Spleen (tissue), 11 donors: ENCODE data around the gene KANTR. TPM values are rescaled to one million over a fixed set of nuclear protein-coding genes. Genes with fewer than 3 reads are reported as not detected.

Experiments
- DNase-seq: peaks from one replicate; pipeline ENCODE4 v3.0.0-alpha.2; 2020
- H3K27ac ChIP-seq, 8 donors: fragments of 200-600 bp; sonication (generic) in 7 of 8; 1 replicate in 4 of 8; 2 replicates in 4 of 8; pipeline versions ENCODE4 v1.5.0 to v1.8.0; 2016 to 2021; ENCODE audit warnings: inconsistent platforms in 4 of 8, mild to moderate bottlenecking in 4 of 8, moderate library complexity in 1 of 8
- H3K27me3 ChIP-seq, 7 donors: fragments of 200-600 bp; sonication (generic) in 6 of 7; replicated peaks in 1 of 7; 1 replicate in 4 of 7; 2 replicates in 3 of 7; pipeline versions ENCODE4 v1.5.0 to v1.8.0; 2016 to 2021; ENCODE audit warnings: inconsistent platforms in 3 of 7, mild to moderate bottlenecking in 1 of 7
- H3K36me3 ChIP-seq, 6 donors: fragments of 200-600 bp; sonication (generic) in 5 of 6; 1 replicate in 4 of 6; 2 replicates in 2 of 6; pipeline versions ENCODE4 v1.5.0 to v1.8.0; 2016 to 2021; ENCODE audit warnings: inconsistent platforms in 2 of 6
- H3K4me1 ChIP-seq, 6 donors: fragments of 200-600 bp; sonication (generic) in 5 of 6; 1 replicate in 3 of 6; 2 replicates in 3 of 6; pipeline versions ENCODE4 v1.5.0 to v1.8.0; 2016 to 2021; ENCODE audit warnings: inconsistent platforms in 3 of 6
- H3K4me3 ChIP-seq, 8 donors: fragments of 200-600 bp; sonication (generic) in 7 of 8; 1 replicate in 4 of 8; 2 replicates in 4 of 8; pipeline versions ENCODE4 v1.5.0 to v1.8.0; 2016 to 2021; ENCODE audit warnings: inconsistent platforms in 4 of 8, mild to moderate bottlenecking in 4 of 8, moderate library complexity in 2 of 8
- H3K9me3 ChIP-seq, 8 donors: fragments of 200-600 bp; sonication (generic) in 7 of 8; 1 replicate in 4 of 8; 2 replicates in 4 of 8; pipeline versions ENCODE4 v1.5.0 to v1.8.0; 2016 to 2021; ENCODE audit warnings: inconsistent platforms in 4 of 8
- POLR2A ChIP-seq, 3 donors: fragments of 450-650 bp; IDR thresholded peaks; one replicate each; pipeline ENCODE4 v1.5.1; 2017; ENCODE audit warnings: antibody characterized with exemption in 3 of 3, mild to moderate bottlenecking in 1 of 3
- POLR2AphosphoS5 ChIP-seq, 3 donors: sonication (generic); formaldehyde crosslinking; IDR thresholded peaks; one replicate each; pipeline ENCODE4 v1.5.1; 2017; ENCODE audit warnings: antibody characterized with exemption in 3 of 3
- WGBS, 5 donors: extraction: QIAGEN DNeasy Blood & Tissue Kit in 3 of 5; methylation state at CpG; one replicate each; pipeline versions ENCODE4 v1.1.5 to v1.1.7; 2013 to 2018; 5-methylcytosine and 5-hydroxymethylcytosine counted together
- intact Hi-C: fragments of 100-400 bp; cut with DNase I; formaldehyde crosslinking; loops from one replicate; pipeline ENCODE4 v1.15.0; 2023; ENCODE audit warnings: low total_unique reads
- polyA plus RNA-seq, 3 donors: library from polyadenylated mRNA; stranded (reverse); fragments of 200-250 nt; gene quantifications; one replicate each; pipeline ENCODE4 v1.2.1, GENCODE V29; 2013
- total RNA-seq, 7 donors: library from RNA; depleted of rRNA in 3 of 7; stranded (reverse); fragments of >200 nt in 3 of 7; fragmentation: NEBNext Ultra II Directional in 4 of 7; extraction: Animal tissue kit (Norgen Biotek cat#: 25700) in 4 of 7; gene quantifications; one replicate each; pipeline versions ENCODE4 v1.1.0 to v1.2.1, GENCODE V29; 2016 to 2021
- TF ChIP-seq, protein P1 (sequence below), 11 experiments: fragments of 200-600 bp in 7 of 11; fragments of 450-650 bp in 4 of 11; sonication (generic) in 4 of 11; IDR thresholded peaks in 8 of 11; conservative IDR thresholded peaks in 3 of 11; 1 replicate in 7 of 11; 2 replicates in 4 of 11; pipeline versions ENCODE4 v1.4.0 to v1.8.0; 2016 to 2021; ENCODE audit warnings: antibody characterized with exemption in 11 of 11, inconsistent platforms in 4 of 11, mild to moderate bottlenecking in 1 of 11
- donor health status: healthy with polysubstance abuse.
- donor health status: DM: no; HTN: no; CAD: no; lungs with moderate emphysema.
- donor health status: DM: no; HTN: no; CAD: no.
- donor health status: Bipolar disorder and iron deficiency.
- donor health status: healthy.
- donor health status: DM: no; HTN: no; CAD: no.
- donor health status: DM: yes; HTN: yes; CAD: no.

The KANTR gene
- total and polyA plus RNA-seq, 10 donors = 4.4 to 34.5 (median 18.1) TPM

DNA sequence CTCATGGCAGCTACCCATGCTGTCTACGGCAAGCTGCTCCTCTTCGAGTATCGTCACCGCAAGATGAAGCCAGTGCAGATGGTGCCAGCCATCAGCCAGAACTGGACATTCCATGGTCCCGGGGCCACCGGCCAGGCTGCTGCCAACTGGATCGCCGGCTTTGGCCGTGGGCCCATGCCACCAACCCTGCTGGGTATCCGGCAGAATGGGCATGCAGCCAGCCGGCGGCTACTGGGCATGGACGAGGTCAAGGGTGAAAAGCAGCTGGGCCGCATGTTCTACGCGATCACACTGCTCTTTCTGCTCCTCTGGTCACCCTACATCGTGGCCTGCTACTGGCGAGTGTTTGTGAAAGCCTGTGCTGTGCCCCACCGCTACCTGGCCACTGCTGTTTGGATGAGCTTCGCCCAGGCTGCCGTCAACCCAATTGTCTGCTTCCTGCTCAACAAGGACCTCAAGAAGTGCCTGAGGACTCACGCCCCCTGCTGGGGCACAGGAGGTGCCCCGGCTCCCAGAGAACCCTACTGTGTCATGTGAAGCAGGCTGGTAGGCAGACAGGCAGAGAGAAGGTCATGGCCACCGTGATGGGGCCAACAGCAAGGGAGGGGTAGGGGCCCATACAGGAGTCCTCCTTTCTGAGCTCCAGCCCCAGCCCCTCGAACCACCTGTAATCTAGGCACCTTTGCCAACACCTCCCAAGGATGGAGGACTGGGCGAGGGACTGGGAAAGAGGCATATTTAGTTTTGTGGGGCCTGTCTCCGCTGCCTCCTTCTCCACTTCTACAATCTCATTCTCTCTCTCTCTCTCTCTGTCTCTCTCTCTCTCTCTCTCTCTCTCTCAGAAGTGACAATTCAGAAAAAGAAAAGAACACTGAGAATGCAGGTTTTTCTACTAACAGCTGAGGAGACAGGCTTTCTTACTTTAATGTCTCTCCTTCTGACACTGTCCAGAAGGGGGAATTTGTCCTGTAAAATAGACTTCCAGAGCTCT, 16.4 kb upstream of the KANTR start:
- Histone ChIP-seq H3K4me1 (peaks cover 0 to 4% (median 3%) of the 10 kb centered on the region in 6 donors), H3K27ac (no peak overlapping the region), H3K36me3 (no peaks in the 10 kb centered on the region), H3K27me3 (no peaks in the 10 kb centered on the region), H3K9me3 (no peaks in the 10 kb centered on the region), H3K4me3 (no peak overlapping the region)
- intact Hi-C loops = no loop called here
- no peak for TF ChIP-seq POLR2A (IDR thresholded peaks at IDR 0.05)
- TF ChIP-seq POLR2AphosphoS5 (IDR thresholded peaks at IDR 0.05) = no peak
- TF ChIP-seq, protein P1, sequence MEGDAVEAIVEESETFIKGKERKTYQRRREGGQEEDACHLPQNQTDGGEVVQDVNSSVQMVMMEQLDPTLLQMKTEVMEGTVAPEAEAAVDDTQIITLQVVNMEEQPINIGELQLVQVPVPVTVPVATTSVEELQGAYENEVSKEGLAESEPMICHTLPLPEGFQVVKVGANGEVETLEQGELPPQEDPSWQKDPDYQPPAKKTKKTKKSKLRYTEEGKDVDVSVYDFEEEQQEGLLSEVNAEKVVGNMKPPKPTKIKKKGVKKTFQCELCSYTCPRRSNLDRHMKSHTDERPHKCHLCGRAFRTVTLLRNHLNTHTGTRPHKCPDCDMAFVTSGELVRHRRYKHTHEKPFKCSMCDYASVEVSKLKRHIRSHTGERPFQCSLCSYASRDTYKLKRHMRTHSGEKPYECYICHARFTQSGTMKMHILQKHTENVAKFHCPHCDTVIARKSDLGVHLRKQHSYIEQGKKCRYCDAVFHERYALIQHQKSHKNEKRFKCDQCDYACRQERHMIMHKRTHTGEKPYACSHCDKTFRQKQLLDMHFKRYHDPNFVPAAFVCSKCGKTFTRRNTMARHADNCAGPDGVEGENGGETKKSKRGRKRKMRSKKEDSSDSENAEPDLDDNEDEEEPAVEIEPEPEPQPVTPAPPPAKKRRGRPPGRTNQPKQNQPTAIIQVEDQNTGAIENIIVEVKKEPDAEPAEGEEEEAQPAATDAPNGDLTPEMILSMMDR (IDR thresholded peaks at IDR 0.05 in 8 of 11, conservative IDR thresholded peaks at IDR 0.05 in 3 of 11) = no peak
- WGBS, 5 donors = 89 to 98% (median 92%) methylated on average over 10 to 27 of the region's 27 CpGs
- DNase-seq = peak; percentile 69

DNA sequence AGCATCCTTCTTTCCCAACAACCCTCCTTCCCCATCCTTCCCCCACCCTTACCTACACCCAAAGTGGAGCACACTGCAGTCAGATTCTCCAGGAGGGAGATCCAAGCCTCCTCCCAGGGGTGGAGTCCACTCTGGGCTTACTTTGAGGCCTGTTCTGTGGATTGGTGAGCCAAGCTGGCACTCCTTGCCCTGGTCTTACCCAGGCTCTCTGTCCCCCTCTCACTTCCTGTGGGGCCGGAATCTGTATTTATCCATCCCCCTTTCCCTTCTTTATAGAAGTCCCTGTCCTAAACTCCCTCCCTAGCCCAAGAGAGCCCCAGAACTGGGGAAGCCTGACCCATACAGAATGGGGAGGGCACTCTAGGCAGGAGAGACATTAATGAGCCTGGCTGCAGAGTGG, 15.0 kb upstream of the KANTR start:
- DNase-seq = no peak
- TF ChIP-seq POLR2AphosphoS5 (IDR thresholded peaks at IDR 0.05) (no peak), POLR2A (IDR thresholded peaks at IDR 0.05) (no peak)
- TF ChIP-seq, protein P1 (IDR thresholded peaks at IDR 0.05 in 8 of 11, conservative IDR thresholded peaks at IDR 0.05 in 3 of 11) = no peak
- H3K36me3 ChIP-seq = no peaks in the 10 kb centered on the region
- H3K27ac ChIP-seq = peak overlapping the region in 1 of 8 donors; percentile 11
- no peaks in the 10 kb centered on the region for H3K9me3 ChIP-seq
- WGBS, 5 donors = 90 to 100% (median 92%) methylated on average over 1 of the region's 1 CpG; no CpG with 5 or more reads in 1 of the 5 donors
- H3K27me3 ChIP-seq = no peaks in the 10 kb centered on the region
- H3K4me3 ChIP-seq = no peak overlapping the region
- intact Hi-C loops = no loop called here
- H3K4me1 ChIP-seq = peaks cover 0 to 13% (median 9%) of the 10 kb centered on the region in 6 donors

DNA sequence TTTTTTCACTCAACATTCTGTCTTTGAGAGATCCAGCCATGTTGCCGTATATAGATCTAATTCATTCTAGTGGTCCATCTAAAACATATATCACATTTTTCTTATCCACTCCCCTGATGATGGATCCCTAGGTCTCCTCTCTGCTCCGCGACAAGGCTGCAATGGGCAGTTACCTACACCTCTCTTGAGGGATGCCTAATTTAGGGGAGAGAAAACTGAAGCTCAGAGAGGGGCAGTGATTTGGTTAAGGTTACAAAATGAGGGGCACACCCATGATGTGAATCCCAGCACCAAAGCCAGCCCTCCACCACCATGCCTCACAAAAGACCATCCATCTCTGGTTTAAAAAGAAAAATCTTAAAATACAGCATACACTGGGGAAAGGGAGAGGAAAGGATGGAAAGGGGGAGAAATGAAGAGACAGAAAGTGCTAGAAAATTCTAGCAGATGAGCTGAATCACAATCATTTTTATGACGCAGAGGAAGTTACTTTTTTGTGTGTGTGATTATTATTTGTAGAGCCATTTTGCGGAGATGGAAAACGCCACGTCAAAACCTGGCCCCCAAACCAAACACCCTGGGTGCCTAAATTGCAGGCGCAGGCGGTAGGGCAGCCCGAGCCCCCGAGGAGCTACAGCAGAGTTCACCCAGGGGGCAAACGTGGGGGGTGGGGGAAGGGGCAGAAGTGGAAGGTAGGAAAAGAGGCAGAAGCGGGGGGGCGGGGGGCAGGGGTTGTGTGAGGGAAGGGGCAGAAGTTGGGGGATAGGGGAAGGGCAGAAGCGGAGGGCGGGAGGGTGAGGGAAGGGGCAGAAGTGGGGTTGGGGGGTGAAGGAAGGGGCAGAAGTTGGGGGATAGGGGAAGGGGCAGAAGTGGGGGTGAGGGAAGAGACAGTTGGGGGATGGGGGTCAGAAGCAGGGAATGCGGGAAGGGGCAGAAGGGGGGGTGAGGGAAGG, 13.0 kb upstream of the KANTR start:
- H3K27me3 ChIP-seq = no peaks in the 10 kb centered on the region
- 21 to 54% (median 40%) methylated on average over 7 to 17 of the region's 17 CpGs for WGBS, 5 donors
- no peaks in the 10 kb centered on the region for H3K9me3 ChIP-seq
- DNase-seq = peak; percentile 67
- H3K4me1 ChIP-seq = peaks cover 0 to 20% (median 10%) of the 10 kb centered on the region in 6 donors
- intact Hi-C loops = no loop called here
- TF ChIP-seq POLR2A (IDR thresholded peaks at IDR 0.05) = no peak
- TF ChIP-seq, protein P1 (IDR thresholded peaks at IDR 0.05 in 8 of 11, conservative IDR thresholded peaks at IDR 0.05 in 3 of 11) = no peak
- no peak for TF ChIP-seq POLR2AphosphoS5 (IDR thresholded peaks at IDR 0.05)
- H3K4me3 ChIP-seq = peak overlapping the region in 3 of 8 donors; percentile 51 to 86 (median 72)
- peak overlapping the region; percentile 51 to 94 (median 92) for H3K27ac ChIP-seq
- peaks cover 0 to 17% (median 3%) of the 10 kb centered on the region in 6 donors for H3K36me3 ChIP-seq
